ENCODE results near the gene SLC39A11.
"Not testable (repeated sequence)": the region's sequence is repeated elsewhere in the genome, so short reads cannot be mapped to it uniquely, and the experiment has no call there.

The SLC39A11 gene, protein sequence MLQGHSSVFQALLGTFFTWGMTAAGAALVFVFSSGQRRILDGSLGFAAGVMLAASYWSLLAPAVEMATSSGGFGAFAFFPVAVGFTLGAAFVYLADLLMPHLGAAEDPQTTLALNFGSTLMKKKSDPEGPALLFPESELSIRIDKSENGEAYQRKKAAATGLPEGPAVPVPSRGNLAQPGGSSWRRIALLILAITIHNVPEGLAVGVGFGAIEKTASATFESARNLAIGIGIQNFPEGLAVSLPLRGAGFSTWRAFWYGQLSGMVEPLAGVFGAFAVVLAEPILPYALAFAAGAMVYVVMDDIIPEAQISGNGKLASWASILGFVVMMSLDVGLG

DNA sequence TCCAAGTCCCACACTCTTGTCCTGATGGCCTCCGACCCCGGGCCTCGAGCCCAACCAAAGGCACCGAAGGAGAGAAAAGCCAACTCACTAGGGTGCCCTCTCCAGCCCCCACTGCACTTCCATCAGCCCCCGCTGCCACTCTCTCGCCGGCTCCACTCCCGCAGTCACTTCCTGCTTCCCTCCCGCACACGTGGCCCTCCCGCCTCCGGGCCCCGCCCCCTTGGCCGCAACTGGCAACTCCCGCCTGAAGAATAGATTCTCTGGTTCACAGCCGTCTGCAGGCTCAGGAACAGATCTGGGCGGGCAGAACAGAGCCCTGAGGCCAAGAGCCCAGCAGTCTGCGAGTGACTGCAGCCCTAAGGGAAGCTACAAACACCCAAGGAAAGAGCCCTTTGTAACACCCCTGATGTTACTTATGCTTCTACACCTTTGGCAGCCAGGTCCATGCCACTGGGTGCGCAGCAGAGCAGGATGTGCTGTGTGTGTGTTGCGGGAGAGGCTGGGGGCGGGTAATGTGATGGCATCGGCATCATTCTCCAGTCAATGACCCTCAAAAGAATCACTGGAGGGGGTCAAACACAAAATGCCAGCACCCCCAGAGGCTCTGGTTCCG lies at the start of gene SLC39A11:
SLC39A11 (minus strand) TSS at position 166 of the 613 bp plus-strand sequence. CDS start 3,924 bp downstream, outside the sequence.
- DNase-seq (ENCODE audit: low read depth, low spot score), result peak; percentile 82

DNA sequence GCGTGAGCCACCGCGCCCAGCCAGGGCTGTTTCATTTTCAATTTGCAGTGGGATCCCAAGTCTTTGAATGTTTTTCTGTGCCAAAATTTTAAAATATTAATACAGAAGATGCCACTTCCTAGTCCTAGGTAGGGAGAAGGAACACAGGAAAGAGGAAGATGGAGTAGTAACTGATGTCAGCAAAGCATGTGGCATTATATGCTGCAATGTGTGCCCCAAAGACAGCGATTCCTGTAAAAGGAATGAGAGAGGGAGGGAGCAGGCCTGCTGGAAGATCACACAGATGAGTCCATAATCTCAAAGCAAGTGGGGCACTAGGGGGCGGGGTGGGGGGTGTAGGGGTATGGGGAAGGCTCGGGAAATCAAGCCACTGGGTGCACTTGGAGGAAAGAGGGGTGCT lies 48.9 kb upstream of the SLC39A11 start:
- DNase-seq (ENCODE audit: low read depth, low spot score), result no peak

DNA sequence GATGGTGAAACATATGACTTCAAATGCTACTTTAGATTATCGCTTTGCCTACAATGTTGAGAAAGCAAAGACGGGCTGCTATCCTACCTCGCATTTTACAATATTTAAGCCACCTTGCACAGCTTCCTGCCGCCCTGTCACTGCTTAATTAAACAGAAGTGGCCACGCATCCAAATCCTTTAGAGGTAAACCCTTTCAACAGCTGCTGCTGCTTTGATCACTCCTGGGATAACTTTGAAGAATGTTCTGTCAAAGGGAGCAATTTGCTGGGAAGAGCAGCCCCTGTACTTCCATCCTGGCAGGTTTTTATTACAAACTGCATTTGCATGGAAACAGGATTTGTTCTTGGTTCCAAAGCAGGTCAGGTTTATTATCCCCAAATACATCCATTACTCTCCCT lies 48.1 kb upstream of the SLC39A11 start:
- DNase-seq (ENCODE audit: low read depth, low spot score), result no peak

DNA sequence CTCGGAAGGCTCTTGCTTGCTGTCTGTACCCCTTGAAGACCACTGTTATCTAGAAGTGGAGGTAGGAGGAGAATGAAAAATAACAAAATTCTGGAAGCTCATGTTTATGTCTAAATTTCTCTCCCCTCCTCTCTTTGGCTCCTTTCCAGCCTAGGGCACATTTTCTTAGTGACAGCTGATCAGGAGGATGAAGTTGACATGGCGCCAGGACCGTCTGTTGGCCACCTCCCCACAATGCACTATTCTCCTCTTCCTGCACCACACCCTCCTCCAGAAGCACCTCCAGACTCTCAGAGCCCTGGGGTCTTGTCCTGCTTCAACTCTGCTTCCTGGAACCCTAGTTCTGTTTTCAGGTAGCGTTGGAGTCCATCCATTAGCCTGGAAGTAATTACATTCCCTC lies 46.8 kb upstream of the SLC39A11 start:
- no peak for DNase-seq (ENCODE audit: low read depth, low spot score)

DNA sequence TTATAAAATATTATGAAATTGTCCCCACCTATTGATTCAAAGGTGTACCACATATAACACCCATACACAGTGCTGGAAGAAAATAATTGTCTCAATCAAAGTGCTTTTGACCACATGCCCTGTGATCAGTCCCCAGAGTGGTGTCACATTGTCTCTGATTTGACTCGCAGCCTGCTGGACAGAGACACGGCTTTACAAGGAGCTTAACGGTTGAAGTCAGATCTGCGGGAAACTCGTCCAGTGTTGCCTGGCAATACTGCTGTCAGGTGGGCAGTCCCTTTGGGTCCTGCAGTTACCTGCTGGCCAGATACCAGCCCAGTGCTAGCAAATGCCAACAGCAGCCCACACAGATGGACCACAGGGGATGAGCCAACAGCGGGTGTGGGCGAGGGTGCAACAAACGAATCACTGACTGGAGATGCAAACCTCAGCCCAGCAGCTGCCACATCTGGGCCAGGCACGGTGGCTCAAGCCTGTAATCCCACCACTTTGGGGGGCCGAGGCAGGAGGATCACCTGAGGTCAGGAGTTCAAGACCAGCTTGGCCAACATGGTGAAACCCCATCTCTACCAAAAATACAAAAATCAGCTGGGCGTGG lies 46.2 kb upstream of the SLC39A11 start:
- no peak for DNase-seq (ENCODE audit: low read depth, low spot score)

DNA sequence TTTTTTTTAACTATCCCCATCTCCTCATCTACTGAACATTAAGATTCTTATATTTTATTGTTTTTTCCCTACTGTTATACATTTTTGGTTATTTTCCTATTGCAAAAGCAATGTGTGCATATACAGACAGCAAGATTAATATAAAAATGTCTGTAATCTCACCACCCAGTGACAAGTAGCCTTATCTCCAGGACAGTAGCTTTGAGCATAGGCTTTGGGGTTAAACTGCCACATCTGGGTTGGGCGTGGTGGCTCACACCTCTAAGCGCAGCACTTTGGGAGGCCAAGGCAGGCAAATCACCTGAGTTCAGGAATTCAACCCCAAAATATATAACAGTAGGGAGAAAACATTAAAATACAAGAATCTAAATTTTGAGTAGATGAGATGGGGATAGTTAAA lies 44.9 kb upstream of the SLC39A11 start:
- no peak for DNase-seq (ENCODE audit: low read depth, low spot score)

DNA sequence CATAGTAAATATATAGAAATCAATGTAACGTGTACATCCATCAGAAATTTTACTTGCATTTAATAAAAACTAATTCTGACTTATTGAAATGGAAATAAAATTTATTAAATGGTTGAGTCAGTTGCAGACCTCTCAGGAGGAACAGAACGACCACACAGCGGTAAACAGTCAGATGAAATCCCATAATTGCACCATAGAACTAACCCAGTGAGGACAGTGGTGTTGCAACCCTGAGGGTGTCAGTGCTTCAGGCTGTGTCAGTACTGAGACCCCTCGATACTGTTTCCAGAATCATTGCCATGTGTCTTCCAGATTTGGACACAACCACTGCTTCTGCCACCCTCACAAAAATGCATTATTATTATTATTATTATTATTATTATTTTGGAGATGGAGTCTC lies 43.3 kb upstream of the SLC39A11 start:
- DNase-seq (ENCODE audit: low read depth, low spot score), result no peak

DNA sequence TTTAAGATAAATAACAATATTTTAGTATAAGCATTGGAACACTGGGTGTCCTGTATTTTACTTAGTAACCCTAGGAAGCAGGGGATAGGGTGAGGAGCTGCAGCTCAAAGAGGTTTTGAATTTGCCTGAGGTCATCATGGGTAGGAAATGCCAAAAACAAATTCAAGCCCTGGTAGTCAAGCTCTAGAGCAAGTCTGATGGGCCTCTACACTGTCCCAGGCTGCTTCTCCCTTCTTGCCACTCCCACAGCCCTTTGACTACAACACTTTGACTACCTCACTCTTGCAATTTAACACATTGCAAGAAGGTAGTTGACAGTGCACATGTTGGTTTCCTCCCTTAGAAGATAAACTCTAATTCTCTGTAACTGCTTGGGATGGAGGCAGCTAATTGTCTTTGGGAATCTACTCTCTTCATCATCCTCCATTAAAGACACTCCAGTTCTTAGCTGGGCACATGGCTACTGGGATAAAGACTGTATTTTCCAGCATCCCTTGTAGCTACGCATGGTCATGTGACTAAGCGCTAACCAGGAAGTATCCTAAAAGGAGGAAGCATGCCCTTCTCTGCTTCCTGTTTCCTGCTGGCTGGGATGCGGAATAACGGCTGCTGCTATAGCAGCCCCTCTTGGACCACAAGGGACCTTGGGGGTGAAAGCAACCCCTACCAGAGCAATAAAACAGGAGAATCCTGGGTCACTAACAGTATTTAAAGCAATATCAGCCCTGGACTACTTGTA lies 41.6 kb upstream of the SLC39A11 start:
- DNase-seq (ENCODE audit: low read depth, low spot score), result no peak

DNA sequence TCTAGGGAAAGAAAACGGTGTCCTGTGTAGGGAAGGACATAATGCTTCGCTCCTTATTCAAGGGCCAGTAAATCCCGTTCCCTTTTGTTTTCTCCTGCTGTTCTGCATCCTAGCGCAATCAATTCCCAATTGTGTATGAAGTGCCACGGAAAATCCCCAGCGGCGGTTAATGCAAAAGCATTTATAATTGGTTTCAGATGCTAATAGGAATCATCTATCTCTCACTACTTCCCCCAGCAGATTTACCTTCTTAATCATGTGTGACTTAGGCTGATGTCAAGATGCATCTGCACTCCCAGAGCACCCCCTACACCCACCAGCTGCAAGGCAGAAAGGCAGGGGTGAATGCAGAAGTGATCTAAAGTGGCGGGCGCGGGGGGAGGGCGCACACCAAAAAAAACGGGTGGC lies 39.6 kb upstream of the SLC39A11 start:
- no peak for DNase-seq (ENCODE audit: low read depth, low spot score)

DNA sequence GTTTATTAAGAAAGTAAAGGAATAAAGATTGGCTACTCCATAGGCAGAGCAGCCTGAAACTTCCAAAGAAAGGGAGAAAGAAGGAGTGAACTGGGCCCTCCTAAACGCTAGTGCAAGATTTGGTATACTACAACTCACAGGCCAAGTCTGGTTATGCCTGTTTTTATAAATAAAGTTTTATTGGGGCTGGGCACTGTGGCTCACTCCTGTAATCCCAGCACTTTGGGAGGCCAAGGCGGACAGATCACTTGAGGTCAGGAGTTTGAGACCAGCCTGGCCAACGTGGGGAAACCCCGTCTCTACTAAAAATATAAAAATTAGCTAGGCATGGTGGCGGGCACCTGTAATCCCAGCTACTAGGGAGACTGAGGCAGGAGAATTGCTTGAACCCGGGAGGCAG lies 39.0 kb upstream of the SLC39A11 start:
- not testable (repeated sequence) for DNase-seq (ENCODE audit: low read depth, low spot score)

DNA sequence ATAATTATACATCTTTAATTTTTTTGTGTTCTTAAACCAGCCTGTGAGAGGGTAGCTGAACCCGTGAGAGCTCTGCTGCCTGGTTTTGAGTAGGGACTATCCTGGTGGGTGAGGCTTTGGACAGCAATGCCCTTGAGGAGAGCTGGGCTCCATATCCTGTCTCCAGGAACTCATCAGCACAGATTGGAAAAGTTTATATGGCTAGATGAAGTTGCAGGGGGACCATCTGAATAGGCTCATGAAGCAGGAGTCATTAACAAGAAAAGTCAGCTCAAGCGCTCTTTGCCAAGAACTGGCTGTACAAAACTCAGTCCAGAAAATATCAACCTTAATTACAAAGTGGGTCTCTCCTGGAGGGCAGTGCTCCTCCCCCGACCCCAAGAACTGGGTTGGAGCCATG lies 38.5 kb upstream of the SLC39A11 start:
- no peak for DNase-seq (ENCODE audit: low read depth, low spot score)

DNA sequence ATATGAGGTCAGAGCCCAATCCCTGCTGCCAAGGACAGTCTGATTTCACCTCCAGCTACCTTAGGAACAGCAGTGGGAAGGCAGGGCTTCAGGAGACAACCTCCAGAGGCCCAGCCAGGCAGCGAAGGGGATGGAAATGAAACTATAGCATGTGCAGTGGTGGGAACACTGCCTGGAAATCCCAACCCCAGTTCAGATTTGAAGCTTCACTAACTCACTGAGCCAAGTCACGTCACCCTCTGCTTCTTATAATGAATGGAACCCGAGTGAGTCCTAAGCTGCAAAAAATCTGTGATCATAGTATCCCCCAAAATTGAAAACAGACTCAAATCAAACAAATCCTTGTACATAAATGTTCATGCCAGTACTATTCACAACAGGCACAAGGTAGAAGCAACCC lies 36.0 kb upstream of the SLC39A11 start:
- DNase-seq (ENCODE audit: low read depth, low spot score), result no peak

DNA sequence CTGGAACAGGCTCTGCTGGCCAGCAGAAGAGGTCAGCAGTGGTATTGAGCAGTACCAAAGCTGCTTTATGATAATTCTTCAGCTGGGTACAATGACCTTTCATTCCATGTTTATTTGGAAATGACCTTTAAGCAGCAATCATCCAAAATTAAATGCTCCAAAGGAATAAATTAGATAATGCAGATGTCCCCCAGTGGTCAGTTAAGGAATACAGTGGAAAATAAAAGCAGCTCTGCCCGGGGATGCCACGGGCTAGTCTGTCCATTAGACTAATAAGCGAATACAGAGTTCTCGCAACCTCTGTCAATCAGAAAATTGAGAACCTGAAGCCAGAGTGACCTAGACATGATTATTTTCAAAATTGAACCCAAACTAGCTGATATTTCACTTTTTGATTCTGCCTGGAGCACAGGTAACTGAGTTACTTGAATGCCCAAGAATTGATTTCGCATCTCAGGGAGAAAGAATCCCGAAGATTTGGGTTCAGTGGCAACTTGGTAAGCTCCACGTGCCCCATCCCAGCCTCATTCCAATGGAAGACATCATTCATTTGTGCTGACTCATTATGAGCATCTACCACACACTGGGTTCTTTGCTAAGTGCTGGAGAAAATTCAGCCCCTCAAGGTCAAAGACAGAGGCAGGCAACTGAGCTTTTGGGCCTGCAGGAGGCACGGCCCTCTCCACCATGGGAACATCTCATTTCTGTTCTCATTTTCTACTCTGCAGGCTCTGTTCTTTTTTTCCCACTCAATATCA lies 34.4 kb upstream of the SLC39A11 start:
- DNase-seq (ENCODE audit: low read depth, low spot score), result no peak

DNA sequence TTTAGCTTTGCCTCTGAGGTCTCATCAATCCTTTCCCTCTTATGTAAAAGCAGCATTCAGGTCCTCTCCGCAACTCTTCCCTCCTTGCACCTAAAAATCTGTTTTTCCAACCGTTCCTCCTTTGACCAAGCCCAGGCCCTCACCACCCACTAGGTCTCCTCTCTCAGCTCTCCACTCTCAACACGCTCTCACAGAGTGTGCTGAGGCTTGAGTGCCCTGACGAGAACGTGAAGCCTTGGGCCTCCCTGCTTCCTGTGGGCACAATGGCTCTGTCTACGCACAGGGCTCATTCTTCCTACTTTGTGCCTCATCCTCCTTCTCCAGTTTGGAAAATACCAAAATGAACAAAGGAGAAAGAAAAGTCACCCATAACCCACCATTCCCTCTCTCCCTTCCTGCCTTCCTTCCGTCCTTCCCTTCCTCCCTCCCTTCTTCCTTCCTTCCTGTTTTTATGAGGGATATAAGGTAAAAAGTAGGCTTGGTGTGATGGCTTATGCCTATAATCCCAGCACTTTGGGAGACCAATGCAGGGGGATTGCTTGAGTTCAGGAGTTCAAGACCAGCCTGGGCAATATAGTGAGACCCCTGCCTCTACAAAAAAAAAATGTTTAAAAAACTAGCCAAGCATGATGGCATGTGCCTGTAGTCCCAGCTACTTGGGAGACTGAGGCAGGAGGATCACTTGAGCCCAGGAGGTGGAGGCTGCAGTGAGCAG lies 31.3 kb upstream of the SLC39A11 start:
- no peak for DNase-seq (ENCODE audit: low read depth, low spot score)

DNA sequence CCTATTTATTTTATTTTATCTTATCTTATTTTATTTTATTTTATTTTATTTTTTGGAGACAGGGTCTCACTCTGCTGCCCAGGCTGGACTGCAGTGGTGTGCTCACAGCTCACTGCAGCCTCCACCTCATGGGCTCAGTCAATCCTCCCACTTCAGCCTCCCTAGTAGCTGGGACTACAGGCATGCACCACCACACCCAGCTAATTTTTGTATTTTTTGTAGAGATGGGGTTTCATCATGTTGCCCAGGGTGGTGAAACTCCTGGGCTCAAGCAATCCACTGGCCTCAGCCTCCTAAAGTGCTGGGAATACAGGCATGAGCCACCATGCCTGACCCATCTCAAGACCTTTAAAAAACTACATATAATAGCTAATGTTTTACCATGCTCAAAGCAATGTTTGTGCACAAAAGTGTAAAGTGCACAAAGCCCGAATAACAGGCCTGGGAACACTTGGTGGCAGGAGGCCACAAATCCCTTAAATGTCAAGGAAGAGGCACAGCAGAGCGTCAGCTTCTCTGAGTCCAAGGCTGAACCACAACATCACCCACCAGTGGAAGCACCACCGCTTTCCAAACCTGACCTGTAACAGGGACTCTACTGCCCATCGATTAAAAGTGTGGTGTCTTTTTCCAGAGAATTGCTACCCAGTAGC lies 30.6 kb upstream of the SLC39A11 start:
- no peak for DNase-seq (ENCODE audit: low read depth, low spot score)

DNA sequence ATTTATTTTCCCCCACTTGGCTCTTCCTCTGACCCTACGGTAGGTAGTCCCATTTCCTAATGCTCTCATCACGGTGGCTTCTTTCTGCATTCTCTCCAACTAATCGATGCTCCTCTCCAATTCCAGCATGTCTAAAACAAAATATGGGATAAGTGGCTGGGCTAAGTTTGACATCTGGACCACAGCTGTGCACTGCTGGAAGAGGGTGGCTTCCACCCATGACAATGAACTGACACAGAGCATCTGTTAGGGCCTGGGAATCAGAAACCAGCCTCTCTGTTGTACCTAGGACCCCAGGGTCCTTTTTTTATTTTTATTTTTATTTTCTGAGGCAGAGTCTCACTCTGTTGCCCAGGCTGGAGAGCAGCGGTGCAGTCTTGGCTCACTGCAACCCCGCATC lies 29.0 kb upstream of the SLC39A11 start:
- DNase-seq (ENCODE audit: low read depth, low spot score), result no peak

DNA sequence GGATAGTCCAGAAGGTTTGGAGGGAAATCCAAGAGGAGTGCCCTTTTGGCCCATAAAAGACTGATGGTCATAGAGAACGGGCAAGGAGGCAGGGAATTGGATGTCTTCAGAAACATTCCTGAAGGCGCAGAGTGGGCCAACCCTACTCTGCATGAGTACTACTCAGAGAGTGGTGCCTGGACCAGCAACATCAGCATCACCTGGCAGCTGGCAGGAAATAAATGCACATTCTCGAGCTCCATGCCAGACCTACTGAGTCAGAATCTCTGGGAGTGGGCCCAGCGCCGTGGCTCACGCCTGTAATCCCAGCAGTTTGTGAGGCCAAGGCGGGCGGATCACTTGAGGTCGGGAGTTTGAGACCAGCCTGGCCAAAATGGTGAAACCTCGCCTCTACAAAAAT lies 27.1 kb upstream of the SLC39A11 start:
- no peak for DNase-seq (ENCODE audit: low read depth, low spot score)

DNA sequence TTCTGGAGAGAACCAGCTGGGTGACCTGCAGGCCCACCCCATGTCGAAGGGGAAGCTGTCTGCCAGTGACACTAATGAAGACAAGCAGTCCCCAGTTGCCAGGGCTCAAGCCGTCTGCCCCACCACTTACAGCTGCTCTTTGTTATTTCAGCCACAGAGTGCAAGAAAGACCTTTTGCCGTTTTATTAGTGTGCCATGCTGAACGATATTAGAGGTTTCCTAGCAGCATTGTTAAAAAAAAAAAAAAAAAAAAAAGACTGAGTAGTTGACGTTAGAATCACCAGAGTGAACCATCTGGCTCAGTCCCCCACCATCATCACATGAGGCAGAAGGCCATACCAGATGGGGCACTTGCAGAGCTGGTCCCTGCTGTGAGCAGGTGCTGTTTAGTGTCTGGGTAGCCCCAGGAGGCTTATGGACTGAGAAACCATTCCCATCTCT lies 26.5 kb upstream of the SLC39A11 start:
- DNase-seq (ENCODE audit: low read depth, low spot score), result no peak

DNA sequence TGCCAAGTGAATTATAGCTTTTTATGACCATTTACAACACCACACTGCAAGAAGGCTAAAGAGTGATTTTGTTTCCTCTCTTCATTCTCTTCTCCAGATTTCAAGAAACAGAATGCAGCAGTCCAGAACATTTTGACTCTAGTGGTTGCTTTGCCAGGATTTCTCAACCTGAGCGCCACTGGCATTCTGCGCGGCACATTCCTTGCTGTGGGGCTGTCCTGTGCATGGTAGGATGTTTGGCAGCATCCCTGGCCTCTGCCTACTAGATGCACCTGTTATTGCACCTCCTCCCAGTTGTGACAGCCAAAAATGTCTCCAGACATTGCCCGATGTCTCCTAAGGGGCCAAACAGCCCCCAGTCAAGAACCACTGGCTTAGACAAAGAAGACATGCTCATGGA lies 25.7 kb upstream of the SLC39A11 start:
- DNase-seq (ENCODE audit: low read depth, low spot score), result no peak

DNA sequence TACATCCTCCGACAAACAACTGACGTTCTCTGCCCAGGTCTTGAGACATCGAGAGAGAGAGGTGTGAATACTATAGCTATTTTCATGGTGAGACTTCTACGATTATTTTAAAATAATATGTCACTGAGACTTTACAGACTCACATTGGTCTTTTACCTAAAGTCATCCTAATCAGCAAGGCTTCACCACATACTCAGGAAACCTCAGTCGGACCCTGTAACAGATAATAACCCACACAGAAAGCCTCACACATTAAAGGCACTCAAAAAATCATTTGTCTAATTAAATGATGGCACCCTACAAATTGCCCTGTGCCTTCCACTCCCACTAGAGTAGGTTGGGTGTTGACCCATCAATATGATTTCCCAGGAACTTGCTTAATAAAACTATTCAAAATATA lies 19.8 kb upstream of the SLC39A11 start:
- DNase-seq (ENCODE audit: low read depth, low spot score), result no peak
